HL-60 (cell line): ENCODE results near the gene GABBR2.

Experiments used
- DNase-seq, 2 experiments: peaks; one replicate each; pipeline ENCODE4 v3.0.0-alpha.2; 2010 to 2020; ENCODE audit warnings: low read depth in 1 of 2, low spot score in 1 of 2
- H3K27ac ChIP-seq: fragments of 250-450 bp; sonication (Bioruptor Pico); replicated peaks from 2 replicates; pipeline ENCODE4 v1.5.1; 2020; ENCODE audit warnings: mild to moderate bottlenecking, moderate library complexity
- H3K27me3 ChIP-seq: fragments of 250-450 bp; sonication (Bioruptor Pico); 2 replicates; pipeline ENCODE4 v1.5.1; 2021; ENCODE audit warnings: mild to moderate bottlenecking, moderate library complexity; ENCODE audit not compliant: insufficient read depth, poor library complexity, severe bottlenecking
- H3K4me3 ChIP-seq: replicated peaks from 2 replicates; pipeline ENCODE4 v1.5.1; 2011; ENCODE audit warnings: mild to moderate bottlenecking, control low read depth, low read length; ENCODE audit not compliant: insufficient read depth
- GABPA ChIP-seq: IDR thresholded peaks from 2 replicates; pipeline ENCODE4 v1.6.1; 2012; ENCODE audit warnings: low read depth
- POLR2AphosphoS5 ChIP-seq: IDR thresholded peaks from 2 replicates; pipeline ENCODE4 v1.6.1; 2012; ENCODE audit warnings: low read depth
- SPI1 ChIP-seq: IDR thresholded peaks from 2 replicates; pipeline ENCODE4 v1.6.1; 2012; ENCODE audit warnings: low read depth, mild to moderate bottlenecking, borderline replicate concordance
- TF ChIP-seq, protein P1 (sequence below): IDR thresholded peaks from 2 replicates; pipeline ENCODE4 v1.6.1; 2012; ENCODE audit warnings: low read depth; ENCODE audit not compliant: insufficient replicate concordance
- TF ChIP-seq, protein P2 (sequence below): IDR thresholded peaks from one replicate; pipeline ENCODE4 v1.5.1; 2011; ENCODE audit warnings: low read length, control low read depth, inconsistent platforms; ENCODE audit not compliant: insufficient read depth

Gene GABBR2

DNA sequence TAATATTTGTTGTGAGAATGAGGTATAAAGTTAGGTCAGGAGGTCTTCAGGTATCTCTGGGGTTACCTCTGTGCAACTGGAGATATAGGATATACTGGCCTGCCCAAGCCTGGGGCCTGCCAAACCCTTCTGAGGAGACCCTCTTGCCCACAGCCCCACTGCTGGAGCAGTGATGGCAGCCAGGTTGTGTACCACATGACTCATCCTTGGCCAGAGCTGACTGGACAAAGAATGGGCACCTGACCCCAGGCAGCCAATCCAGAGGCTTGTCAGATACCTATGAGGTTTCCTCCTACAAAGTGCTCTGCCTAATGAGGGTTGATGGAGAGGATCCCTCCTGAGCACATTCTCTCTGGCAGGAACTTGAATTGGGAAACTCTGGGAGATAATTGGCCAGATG, 397.2 kb downstream of the GABBR2 start:
- Histone ChIP-seq H3K27ac (no peak overlapping the region), H3K27me3 (no peaks in the 10 kb centered on the region), H3K4me3 (no peak overlapping the region)
- TF ChIP-seq, protein P1, sequence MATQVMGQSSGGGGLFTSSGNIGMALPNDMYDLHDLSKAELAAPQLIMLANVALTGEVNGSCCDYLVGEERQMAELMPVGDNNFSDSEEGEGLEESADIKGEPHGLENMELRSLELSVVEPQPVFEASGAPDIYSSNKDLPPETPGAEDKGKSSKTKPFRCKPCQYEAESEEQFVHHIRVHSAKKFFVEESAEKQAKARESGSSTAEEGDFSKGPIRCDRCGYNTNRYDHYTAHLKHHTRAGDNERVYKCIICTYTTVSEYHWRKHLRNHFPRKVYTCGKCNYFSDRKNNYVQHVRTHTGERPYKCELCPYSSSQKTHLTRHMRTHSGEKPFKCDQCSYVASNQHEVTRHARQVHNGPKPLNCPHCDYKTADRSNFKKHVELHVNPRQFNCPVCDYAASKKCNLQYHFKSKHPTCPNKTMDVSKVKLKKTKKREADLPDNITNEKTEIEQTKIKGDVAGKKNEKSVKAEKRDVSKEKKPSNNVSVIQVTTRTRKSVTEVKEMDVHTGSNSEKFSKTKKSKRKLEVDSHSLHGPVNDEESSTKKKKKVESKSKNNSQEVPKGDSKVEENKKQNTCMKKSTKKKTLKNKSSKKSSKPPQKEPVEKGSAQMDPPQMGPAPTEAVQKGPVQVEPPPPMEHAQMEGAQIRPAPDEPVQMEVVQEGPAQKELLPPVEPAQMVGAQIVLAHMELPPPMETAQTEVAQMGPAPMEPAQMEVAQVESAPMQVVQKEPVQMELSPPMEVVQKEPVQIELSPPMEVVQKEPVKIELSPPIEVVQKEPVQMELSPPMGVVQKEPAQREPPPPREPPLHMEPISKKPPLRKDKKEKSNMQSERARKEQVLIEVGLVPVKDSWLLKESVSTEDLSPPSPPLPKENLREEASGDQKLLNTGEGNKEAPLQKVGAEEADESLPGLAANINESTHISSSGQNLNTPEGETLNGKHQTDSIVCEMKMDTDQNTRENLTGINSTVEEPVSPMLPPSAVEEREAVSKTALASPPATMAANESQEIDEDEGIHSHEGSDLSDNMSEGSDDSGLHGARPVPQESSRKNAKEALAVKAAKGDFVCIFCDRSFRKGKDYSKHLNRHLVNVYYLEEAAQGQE: no peak
- TF ChIP-seq, protein P2, sequence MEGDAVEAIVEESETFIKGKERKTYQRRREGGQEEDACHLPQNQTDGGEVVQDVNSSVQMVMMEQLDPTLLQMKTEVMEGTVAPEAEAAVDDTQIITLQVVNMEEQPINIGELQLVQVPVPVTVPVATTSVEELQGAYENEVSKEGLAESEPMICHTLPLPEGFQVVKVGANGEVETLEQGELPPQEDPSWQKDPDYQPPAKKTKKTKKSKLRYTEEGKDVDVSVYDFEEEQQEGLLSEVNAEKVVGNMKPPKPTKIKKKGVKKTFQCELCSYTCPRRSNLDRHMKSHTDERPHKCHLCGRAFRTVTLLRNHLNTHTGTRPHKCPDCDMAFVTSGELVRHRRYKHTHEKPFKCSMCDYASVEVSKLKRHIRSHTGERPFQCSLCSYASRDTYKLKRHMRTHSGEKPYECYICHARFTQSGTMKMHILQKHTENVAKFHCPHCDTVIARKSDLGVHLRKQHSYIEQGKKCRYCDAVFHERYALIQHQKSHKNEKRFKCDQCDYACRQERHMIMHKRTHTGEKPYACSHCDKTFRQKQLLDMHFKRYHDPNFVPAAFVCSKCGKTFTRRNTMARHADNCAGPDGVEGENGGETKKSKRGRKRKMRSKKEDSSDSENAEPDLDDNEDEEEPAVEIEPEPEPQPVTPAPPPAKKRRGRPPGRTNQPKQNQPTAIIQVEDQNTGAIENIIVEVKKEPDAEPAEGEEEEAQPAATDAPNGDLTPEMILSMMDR: no peak
- TF ChIP-seq POLR2AphosphoS5 (no peak), SPI1 (no peak), GABPA (no peak)
- no peak for DNase-seq

DNA sequence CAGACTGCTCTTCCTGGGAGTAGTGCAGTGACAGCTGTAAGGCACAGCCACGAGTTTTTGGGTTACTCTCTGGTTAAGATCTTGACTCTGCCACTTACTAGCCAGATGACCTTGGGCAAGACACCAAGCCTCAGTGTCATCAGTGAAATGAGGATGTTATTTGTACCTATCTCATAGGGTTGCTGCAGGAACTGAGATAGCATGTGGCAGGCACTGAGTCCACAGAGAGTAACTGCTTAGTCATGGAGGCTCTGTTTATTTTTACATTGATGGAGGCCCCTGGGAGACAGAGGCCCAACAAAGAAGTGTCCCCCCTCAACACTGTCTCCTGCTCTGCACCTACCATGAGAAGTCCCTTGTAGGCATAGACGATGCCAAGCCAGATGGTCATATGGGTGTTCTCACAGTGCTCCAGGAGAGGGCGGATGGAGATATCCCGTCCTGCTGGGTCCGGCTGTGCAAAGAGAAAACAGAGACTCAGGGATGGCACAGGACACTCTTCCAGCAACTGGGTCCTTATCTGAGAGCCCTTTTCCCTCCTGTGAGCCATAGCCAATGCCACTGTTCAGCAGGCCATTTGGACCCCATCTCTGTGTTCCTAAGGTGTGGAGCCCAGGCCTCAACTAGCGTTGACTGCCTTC, 397.9 kb downstream of the GABBR2 start:
- no peak for DNase-seq
- TF ChIP-seq SPI1: no peak
- no peak overlapping the region for H3K27ac ChIP-seq
- H3K27me3 ChIP-seq: no peaks in the 10 kb centered on the region
- no peak overlapping the region for H3K4me3 ChIP-seq

DNA sequence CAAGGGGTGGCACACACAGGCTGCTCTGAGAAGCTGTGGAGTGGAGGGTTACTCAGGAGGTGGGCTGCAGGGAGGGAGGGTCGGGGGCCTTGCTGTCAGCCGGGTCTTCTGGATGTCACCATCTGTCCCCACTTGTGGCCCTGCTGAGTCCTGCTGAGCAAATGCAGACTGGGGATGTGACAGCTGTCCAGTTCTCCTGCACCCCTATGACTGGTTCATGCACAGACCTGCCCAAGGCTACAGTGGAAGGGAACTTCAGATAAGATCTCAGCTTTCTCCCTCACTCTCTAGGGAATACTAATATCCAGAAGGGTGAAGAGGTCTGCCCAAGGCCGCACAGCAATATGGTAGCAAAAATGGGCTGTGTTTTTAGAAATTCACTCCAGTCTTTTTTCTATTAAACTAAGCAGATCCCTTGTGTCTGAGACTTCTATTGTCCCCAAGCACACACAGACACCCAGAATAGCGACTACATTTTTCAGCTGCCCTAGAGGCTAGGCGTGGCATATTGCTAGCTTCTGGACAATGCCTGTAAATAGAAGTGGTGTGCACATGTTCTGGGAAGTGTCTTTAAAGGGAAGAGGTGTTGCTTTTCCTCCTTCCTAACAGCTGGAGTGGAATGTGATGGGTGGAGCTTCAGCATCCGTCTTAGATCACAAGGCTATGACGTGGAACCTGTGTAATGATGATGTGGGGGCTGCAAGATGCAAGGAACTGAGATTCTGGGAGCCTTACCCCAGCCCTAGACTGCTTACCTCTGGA, 402.2 kb downstream of the GABBR2 start:
- H3K27me3 ChIP-seq: no peaks in the 10 kb centered on the region
- no peak overlapping the region for H3K27ac ChIP-seq
- no peak for TF ChIP-seq GABPA
- TF ChIP-seq, protein P1: no peak
- TF ChIP-seq POLR2AphosphoS5: no peak
- TF ChIP-seq, protein P2: no peak
- TF ChIP-seq SPI1: no peak
- H3K4me3 ChIP-seq: no peak overlapping the region
- DNase-seq: no peak

DNA sequence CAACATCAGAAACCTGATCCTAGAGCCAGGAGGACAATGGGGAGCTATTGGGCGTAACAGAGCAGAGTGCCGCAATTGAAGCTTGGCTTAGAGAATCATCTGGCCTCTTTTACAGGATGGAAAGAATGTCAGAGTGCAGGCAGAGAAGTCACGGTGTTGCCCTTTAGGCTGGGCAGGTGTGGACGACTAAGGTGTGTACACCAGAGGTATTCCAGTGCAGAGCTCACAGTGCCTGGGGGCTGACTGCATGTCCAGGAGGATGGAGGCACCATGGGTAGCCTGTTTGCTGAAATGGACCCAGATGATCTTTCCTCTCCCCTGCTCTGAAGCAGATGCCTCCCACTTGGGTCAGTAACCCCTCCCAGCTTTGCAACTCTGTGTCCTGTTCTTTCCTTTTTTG, 404.4 kb downstream of the GABBR2 start:
- Histone ChIP-seq H3K4me3 (no peak overlapping the region), H3K27ac (no peak overlapping the region), H3K27me3 (no peaks in the 10 kb centered on the region)
- DNase-seq: no peak
- TF ChIP-seq POLR2AphosphoS5: no peak
